Panc1 (cell line): Measurements from ENCODE around the gene PSMD12. TPM values are rescaled to one million over a fixed set of nuclear protein-coding genes. Genes with fewer than 3 reads are reported as not detected.

ENCODE experiments used
- ATAC-seq: fragments of 200-7000 bp; cut with Tn5 transposase; 2 replicates; pipeline ENCODE4 v1.9.1; 2020; ENCODE audit warnings: mild to moderate bottlenecking, moderate library complexity
- BruUV-seq: library from RNA; stranded (reverse); fragments of 400-500 nt; replicated peaks from 2 replicates; lab custom pipeline; 2021; lab: Mats Ljungman, UMichigan
- CTCF ChIA-PET: fragments of 300-600 bp; sonication (Branson Sonifier 250); formaldehyde crosslinking; loops from one replicate; lab custom pipeline; 2022; ENCODE audit warnings: antibody characterized with exemption; lab: Charles Lee
- POLR2A ChIA-PET: fragments of 300-600 bp; sonication (Branson Sonifier 250); formaldehyde crosslinking; loops from one replicate; lab custom pipeline; 2022; ENCODE audit warnings: antibody characterized with exemption; lab: Charles Lee
- DNase-seq: peaks from one replicate; pipeline ENCODE4 v3.0.0-alpha.2; 2010; ENCODE audit warnings: low read depth, low spot score
- H3K27ac ChIP-seq: 2 replicates; pipeline ENCODE4 v1.5.1; 2011; ENCODE audit warnings: mild to moderate bottlenecking, low read length, inconsistent platforms
- H3K27me3 ChIP-seq: fragments of 200-500 bp; sonication (Bioruptor generic); 2 replicates; pipeline ENCODE4 v1.6.0; 2014; ENCODE audit warnings: low read length, inconsistent platforms; ENCODE audit not compliant: control insufficient read depth, insufficient read depth
- H3K36me3 ChIP-seq: fragments of 200-500 bp; sonication (Bioruptor generic); 2 replicates; pipeline ENCODE4 v1.5.1; 2014; ENCODE audit warnings: inconsistent platforms, mild to moderate bottlenecking, low read length, moderate library complexity; ENCODE audit not compliant: control insufficient read depth, insufficient read depth
- H3K4me1 ChIP-seq: 2 replicates; pipeline ENCODE4 v1.5.1; 2011; ENCODE audit warnings: inconsistent platforms, mild to moderate bottlenecking, low read length, moderate library complexity; ENCODE audit not compliant: control insufficient read depth, insufficient read depth
- H3K4me3 ChIP-seq, 2 experiments: 2 replicates each; pipeline ENCODE4 v1.5.1; 2011 to 2012; ENCODE audit warnings: low read depth in 2 of 2, low read length in 2 of 2, mild to moderate bottlenecking in 2 of 2, inconsistent platforms in 1 of 2, moderate library complexity in 1 of 2
- H3K9me3 ChIP-seq: fragments of 200-500 bp; sonication (Bioruptor generic); 2 replicates; pipeline ENCODE4 v1.5.1; 2014; ENCODE audit warnings: low read depth, mild to moderate bottlenecking, inconsistent platforms, low read length, moderate library complexity; ENCODE audit not compliant: control insufficient read depth, insufficient read depth
- POLR2AphosphoS5 ChIP-seq: IDR thresholded peaks from 2 replicates; pipeline ENCODE4 v1.6.1; 2012; ENCODE audit warnings: mild to moderate bottlenecking, low read depth, low read length, moderate library complexity
- SIN3A ChIP-seq: IDR thresholded peaks from 2 replicates; pipeline ENCODE4 v1.6.1; 2012; ENCODE audit warnings: low read depth, mild to moderate bottlenecking, low read length, moderate library complexity, borderline replicate concordance; ENCODE audit not compliant: insufficient read depth
- TCF7L2 ChIP-seq: IDR thresholded peaks from 2 replicates; pipeline ENCODE4 v1.6.1; 2011; ENCODE audit warnings: mild to moderate bottlenecking, low read depth, low read length, inconsistent platforms
- in situ Hi-C: cut with HindIII; loops from 2 replicates; pipeline ENCODE4 v1.10.0; 2016; ENCODE audit warnings: low sequenced_read_pairs, low pct_unique_long_range_greater_than_20kb
- intact Hi-C: fragments of 100-400 bp; cut with micrococcal nuclease; formaldehyde crosslinking; loops from one replicate; pipeline ENCODE4 v1.10.0; 2022; ENCODE audit not compliant: unreplicated experiment
- total RNA-seq: library from RNA; stranded (reverse); gene quantifications from one replicate; pipeline ENCODE4 v1.2.1, GENCODE V29; 2021; ENCODE audit not compliant: unreplicated experiment
- TF ChIP-seq, protein P1 (sequence below): fragments of 450-650 bp; IDR thresholded peaks from 2 replicates; pipeline ENCODE4 v1.5.1; 2017; ENCODE audit warnings: mild to moderate bottlenecking
- TF ChIP-seq, protein P2 (sequence below), 2 experiments: IDR thresholded peaks; 2 replicates each; pipeline ENCODE4 v1.6.1; 2011 to 2012; ENCODE audit warnings: low read depth in 2 of 2, control low read depth in 1 of 2, low read length in 1 of 2, mild to moderate bottlenecking in 1 of 2, moderate library complexity in 1 of 2; ENCODE audit not compliant: insufficient read depth in 1 of 2

Gene PSMD12
- total RNA-seq, 1 experiment from 2014 or later, result 50.2 TPM

DNA sequence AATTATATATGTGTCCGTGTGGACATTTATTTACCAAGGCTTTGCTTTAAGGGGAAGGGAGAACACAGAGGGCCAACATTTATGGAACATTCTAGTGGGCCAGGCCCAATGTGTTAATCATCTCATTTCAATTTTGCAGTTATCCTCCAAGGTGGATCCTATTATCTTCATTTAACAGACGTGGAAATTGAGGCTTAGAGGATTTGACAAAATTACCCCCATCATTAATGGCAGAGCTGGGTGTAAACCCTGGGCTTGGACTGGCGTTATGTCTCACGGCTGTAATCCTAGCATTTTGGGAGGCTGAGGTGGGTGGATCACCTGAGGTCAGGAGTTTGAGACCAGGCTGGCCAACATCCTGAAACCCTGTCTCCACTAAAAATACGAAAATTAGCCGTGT lies 37.1 kb upstream of the PSMD12 start:
- ChIA-PET POLR2A (no interaction called here), CTCF (no interaction called here)
- ATAC-seq (no peak), DNase-seq (no peak)
- no peak for TF ChIP-seq TCF7L2
- TF ChIP-seq, protein P1, sequence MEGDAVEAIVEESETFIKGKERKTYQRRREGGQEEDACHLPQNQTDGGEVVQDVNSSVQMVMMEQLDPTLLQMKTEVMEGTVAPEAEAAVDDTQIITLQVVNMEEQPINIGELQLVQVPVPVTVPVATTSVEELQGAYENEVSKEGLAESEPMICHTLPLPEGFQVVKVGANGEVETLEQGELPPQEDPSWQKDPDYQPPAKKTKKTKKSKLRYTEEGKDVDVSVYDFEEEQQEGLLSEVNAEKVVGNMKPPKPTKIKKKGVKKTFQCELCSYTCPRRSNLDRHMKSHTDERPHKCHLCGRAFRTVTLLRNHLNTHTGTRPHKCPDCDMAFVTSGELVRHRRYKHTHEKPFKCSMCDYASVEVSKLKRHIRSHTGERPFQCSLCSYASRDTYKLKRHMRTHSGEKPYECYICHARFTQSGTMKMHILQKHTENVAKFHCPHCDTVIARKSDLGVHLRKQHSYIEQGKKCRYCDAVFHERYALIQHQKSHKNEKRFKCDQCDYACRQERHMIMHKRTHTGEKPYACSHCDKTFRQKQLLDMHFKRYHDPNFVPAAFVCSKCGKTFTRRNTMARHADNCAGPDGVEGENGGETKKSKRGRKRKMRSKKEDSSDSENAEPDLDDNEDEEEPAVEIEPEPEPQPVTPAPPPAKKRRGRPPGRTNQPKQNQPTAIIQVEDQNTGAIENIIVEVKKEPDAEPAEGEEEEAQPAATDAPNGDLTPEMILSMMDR, result no peak
- TF ChIP-seq, protein P2, sequence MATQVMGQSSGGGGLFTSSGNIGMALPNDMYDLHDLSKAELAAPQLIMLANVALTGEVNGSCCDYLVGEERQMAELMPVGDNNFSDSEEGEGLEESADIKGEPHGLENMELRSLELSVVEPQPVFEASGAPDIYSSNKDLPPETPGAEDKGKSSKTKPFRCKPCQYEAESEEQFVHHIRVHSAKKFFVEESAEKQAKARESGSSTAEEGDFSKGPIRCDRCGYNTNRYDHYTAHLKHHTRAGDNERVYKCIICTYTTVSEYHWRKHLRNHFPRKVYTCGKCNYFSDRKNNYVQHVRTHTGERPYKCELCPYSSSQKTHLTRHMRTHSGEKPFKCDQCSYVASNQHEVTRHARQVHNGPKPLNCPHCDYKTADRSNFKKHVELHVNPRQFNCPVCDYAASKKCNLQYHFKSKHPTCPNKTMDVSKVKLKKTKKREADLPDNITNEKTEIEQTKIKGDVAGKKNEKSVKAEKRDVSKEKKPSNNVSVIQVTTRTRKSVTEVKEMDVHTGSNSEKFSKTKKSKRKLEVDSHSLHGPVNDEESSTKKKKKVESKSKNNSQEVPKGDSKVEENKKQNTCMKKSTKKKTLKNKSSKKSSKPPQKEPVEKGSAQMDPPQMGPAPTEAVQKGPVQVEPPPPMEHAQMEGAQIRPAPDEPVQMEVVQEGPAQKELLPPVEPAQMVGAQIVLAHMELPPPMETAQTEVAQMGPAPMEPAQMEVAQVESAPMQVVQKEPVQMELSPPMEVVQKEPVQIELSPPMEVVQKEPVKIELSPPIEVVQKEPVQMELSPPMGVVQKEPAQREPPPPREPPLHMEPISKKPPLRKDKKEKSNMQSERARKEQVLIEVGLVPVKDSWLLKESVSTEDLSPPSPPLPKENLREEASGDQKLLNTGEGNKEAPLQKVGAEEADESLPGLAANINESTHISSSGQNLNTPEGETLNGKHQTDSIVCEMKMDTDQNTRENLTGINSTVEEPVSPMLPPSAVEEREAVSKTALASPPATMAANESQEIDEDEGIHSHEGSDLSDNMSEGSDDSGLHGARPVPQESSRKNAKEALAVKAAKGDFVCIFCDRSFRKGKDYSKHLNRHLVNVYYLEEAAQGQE (IDR thresholded peaks at IDR 0.05; ENCODE audit: insufficient read depth in 1 of 2, low read depth in 2 of 2, low read length in 1 of 2), result no peak
- no peak for TF ChIP-seq POLR2AphosphoS5
- TF ChIP-seq SIN3A, result no peak
- Histone ChIP-seq H3K4me1 (peaks cover 12% of the 10 kb centered on the region), H3K27me3 (no peaks in the 10 kb centered on the region), H3K9me3 (no peaks in the 10 kb centered on the region), H3K36me3 (no peaks in the 10 kb centered on the region), H3K27ac (no peak overlapping the region), H3K4me3 (no peak overlapping the region)
- in situ Hi-C loops, result no loop called here
- intact Hi-C loops, result no loop called here
- BruUV-seq, result no TSS peak

DNA sequence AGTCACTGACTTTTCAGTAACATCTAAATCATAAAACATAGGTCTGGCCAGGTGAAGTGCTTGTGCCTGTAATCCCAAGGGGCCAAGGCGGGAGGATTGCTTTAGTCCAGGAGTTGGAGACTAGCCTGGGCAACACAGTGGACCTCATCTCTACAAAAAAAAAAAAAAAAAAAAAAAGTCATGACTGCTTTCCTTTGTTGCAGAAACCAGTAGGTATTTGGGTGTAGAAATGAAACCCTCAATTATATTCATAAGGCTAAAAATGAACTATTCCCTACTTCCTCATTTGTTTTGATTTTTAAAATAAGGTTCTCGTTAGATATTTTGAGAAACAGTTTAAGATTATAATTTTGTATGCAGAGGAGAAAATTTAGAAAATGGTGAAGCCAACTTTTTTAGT lies 36.7 kb upstream of the PSMD12 start:
- Histone ChIP-seq H3K27me3 (no peaks in the 10 kb centered on the region), H3K4me1 (peaks cover 12% of the 10 kb centered on the region), H3K36me3 (no peaks in the 10 kb centered on the region), H3K27ac (no peak overlapping the region), H3K4me3 (no peak overlapping the region), H3K9me3 (no peaks in the 10 kb centered on the region)
- DNase-seq (no peak), ATAC-seq (no peak)
- POLR2A ChIA-PET, result no interaction called here
- in situ Hi-C loops (no loop called here), intact Hi-C loops (no loop called here)
- CTCF ChIA-PET, result no interaction called here
- no TSS peak for BruUV-seq
- TF ChIP-seq, protein P1, result no peak
- TF ChIP-seq POLR2AphosphoS5, result no peak
- TF ChIP-seq, protein P2 (IDR thresholded peaks at IDR 0.05; ENCODE audit: insufficient read depth in 1 of 2, low read depth in 2 of 2, low read length in 1 of 2), result no peak
- no peak for TF ChIP-seq TCF7L2
- no peak for TF ChIP-seq SIN3A
